Stomach smooth muscle (tissue), 2 donors: ENCODE results near the gene SPAG9.

Source experiments
- H3K27ac ChIP-seq: one replicate; pipeline ENCODE4 v1.7.0; 2013; ENCODE audit warnings: mild to moderate bottlenecking, low read length, inconsistent platforms
- H3K27me3 ChIP-seq, 2 donors: one replicate each; pipeline ENCODE4 v1.7.0; 2013; ENCODE audit warnings: low read length in 2 of 2; ENCODE audit not compliant: insufficient read depth in 2 of 2, control insufficient read depth in 1 of 2
- H3K36me3 ChIP-seq, 2 donors: one replicate each; pipeline ENCODE4 v1.7.0; 2013; ENCODE audit warnings: low read length in 2 of 2; ENCODE audit not compliant: control insufficient read depth in 2 of 2, insufficient read depth in 2 of 2
- H3K4me1 ChIP-seq: one replicate; pipeline ENCODE4 v1.7.0; 2013; ENCODE audit warnings: low read length; ENCODE audit not compliant: control insufficient read depth, insufficient read depth
- H3K4me3 ChIP-seq, 2 donors: one replicate each; pipeline ENCODE4 v1.7.0; 2013; ENCODE audit warnings: low read length in 2 of 2
- H3K9ac ChIP-seq, 2 donors: one replicate each; pipeline ENCODE4 v1.7.0; 2013; ENCODE audit warnings: low read length in 2 of 2, mild to moderate bottlenecking in 1 of 2
- H3K9me3 ChIP-seq, 2 donors: one replicate each; pipeline ENCODE4 v1.7.0; 2013; ENCODE audit warnings: low read length in 2 of 2; ENCODE audit not compliant: control insufficient read depth in 2 of 2
- donor health status: healthy.
- donor health status: Pancreatic carcinoma.

SPAG9 gene

GRCh38 chr17:50981279-50981678, 139.4 kb downstream of the SPAG9 start:
- Histone ChIP-seq H3K36me3 (peaks cover 24 to 38% of the 10 kb centered on the region in 2 donors), H3K4me1 (no peaks in the 10 kb centered on the region), H3K9ac (no peak overlapping the region), H3K4me3 (no peak overlapping the region), H3K9me3 (no peaks in the 10 kb centered on the region), H3K27me3 (no peaks in the 10 kb centered on the region), H3K27ac (no peak overlapping the region)

GRCh38 chr17:50979524-50979927, 141.1 kb downstream of the SPAG9 start:
- Histone ChIP-seq H3K9ac (no peak overlapping the region), H3K9me3 (no peaks in the 10 kb centered on the region), H3K27ac (no peak overlapping the region), H3K4me3 (no peak overlapping the region), H3K27me3 (no peaks in the 10 kb centered on the region), H3K36me3 (peaks cover 25 to 38% of the 10 kb centered on the region in 2 donors), H3K4me1 (no peaks in the 10 kb centered on the region)

- Histone ChIP-seq H3K36me3 (peaks cover 31 to 44% of the 10 kb centered on the region in 2 donors), H3K27me3 (no peaks in the 10 kb centered on the region), H3K27ac (no peak overlapping the region), H3K4me1 (no peaks in the 10 kb centered on the region), H3K4me3 (no peak overlapping the region), H3K9me3 (no peaks in the 10 kb centered on the region), H3K9ac (no peak overlapping the region)
Measured at GRCh38 chr17:50977487-50978159, 143.0 kb downstream of the SPAG9 start.

GRCh38 chr17:50976951-50977472, 143.7 kb downstream of the SPAG9 start:
- Histone ChIP-seq H3K4me1 (no peaks in the 10 kb centered on the region), H3K36me3 (peaks cover 33 to 44% of the 10 kb centered on the region in 2 donors), H3K27ac (no peak overlapping the region)

GRCh38 chr17:50973557-50974494, 146.8 kb downstream of the SPAG9 start:
- no peaks in the 10 kb centered on the region for H3K4me1 ChIP-seq
- no peaks in the 10 kb centered on the region for H3K9me3 ChIP-seq
- peaks cover 38 to 48% of the 10 kb centered on the region in 2 donors for H3K36me3 ChIP-seq
- H3K27me3 ChIP-seq, result no peaks in the 10 kb centered on the region
- H3K4me3 ChIP-seq, result no peak overlapping the region
- H3K9ac ChIP-seq, result no peak overlapping the region
- H3K27ac ChIP-seq, result no peak overlapping the region

More at GRCh38 chr17:50976951-50977472, 143.7 kb downstream of the SPAG9 start:
- Histone ChIP-seq H3K27me3 (no peaks in the 10 kb centered on the region), H3K4me3 (no peak overlapping the region), H3K9me3 (no peaks in the 10 kb centered on the region), H3K9ac (no peak overlapping the region)

- Histone ChIP-seq H3K36me3 (peaks cover 31 to 39% of the 10 kb centered on the region in 2 donors), H3K27ac (no peak overlapping the region), H3K9ac (no peak overlapping the region), H3K4me1 (peaks cover 4% of the 10 kb centered on the region), H3K27me3 (no peaks in the 10 kb centered on the region), H3K9me3 (no peaks in the 10 kb centered on the region), H3K4me3 (no peak overlapping the region)
Measured at GRCh38 chr17:50972577-50972976, 148.1 kb downstream of the SPAG9 start.

- Histone ChIP-seq H3K4me3 (no peak overlapping the region), H3K27ac (no peak overlapping the region), H3K27me3 (no peaks in the 10 kb centered on the region), H3K9ac (no peak overlapping the region), H3K4me1 (peaks cover 7% of the 10 kb centered on the region), H3K9me3 (no peaks in the 10 kb centered on the region), H3K36me3 (peaks cover 20 to 24% of the 10 kb centered on the region in 2 donors)
Measured at GRCh38 chr17:50967795-50968194, 152.9 kb downstream of the SPAG9 start.

GRCh38 chr17:50966163-50966666, 154.5 kb downstream of the SPAG9 start:
- Histone ChIP-seq H3K27ac (no peak overlapping the region), H3K4me3 (no peak overlapping the region), H3K36me3 (peaks cover 25 to 26% of the 10 kb centered on the region in 2 donors), H3K4me1 (peaks cover 7% of the 10 kb centered on the region), H3K9me3 (no peaks in the 10 kb centered on the region), H3K9ac (no peak overlapping the region), H3K27me3 (no peaks in the 10 kb centered on the region)

GRCh38 chr17:50963139-50963538, 157.5 kb downstream of the SPAG9 start:
- Histone ChIP-seq H3K27me3 (no peaks in the 10 kb centered on the region), H3K36me3 (peaks cover 14 to 18% of the 10 kb centered on the region in 2 donors), H3K27ac (no peak overlapping the region), H3K4me3 (no peak overlapping the region), H3K9ac (no peak overlapping the region), H3K9me3 (no peaks in the 10 kb centered on the region), H3K4me1 (peaks cover 7% of the 10 kb centered on the region)

- H3K4me1 ChIP-seq, result peaks cover 5% of the 10 kb centered on the region
- no peak overlapping the region for H3K9ac ChIP-seq
- no peaks in the 10 kb centered on the region for H3K9me3 ChIP-seq
- H3K4me3 ChIP-seq, result no peak overlapping the region
- no peaks in the 10 kb centered on the region for H3K27me3 ChIP-seq
- H3K36me3 ChIP-seq, result peaks cover 14 to 18% of the 10 kb centered on the region in 2 donors
- H3K27ac ChIP-seq, result no peak overlapping the region
Measured at GRCh38 chr17:50961282-50962220, 159.1 kb downstream of the SPAG9 start.
